ENCODE data around the gene ARVCF. TPM values are rescaled to one million over a fixed set of nuclear protein-coding genes. Genes with fewer than 3 reads are reported as not detected.

The ARVCF gene
- total and polyA plus RNA-seq, 9 of the 15 experiments (the other 6 are each of a cell fraction or from before 2014, with no cell fraction given) = 0.03 to 97.4 (median 15.6) TPM

DNA sequence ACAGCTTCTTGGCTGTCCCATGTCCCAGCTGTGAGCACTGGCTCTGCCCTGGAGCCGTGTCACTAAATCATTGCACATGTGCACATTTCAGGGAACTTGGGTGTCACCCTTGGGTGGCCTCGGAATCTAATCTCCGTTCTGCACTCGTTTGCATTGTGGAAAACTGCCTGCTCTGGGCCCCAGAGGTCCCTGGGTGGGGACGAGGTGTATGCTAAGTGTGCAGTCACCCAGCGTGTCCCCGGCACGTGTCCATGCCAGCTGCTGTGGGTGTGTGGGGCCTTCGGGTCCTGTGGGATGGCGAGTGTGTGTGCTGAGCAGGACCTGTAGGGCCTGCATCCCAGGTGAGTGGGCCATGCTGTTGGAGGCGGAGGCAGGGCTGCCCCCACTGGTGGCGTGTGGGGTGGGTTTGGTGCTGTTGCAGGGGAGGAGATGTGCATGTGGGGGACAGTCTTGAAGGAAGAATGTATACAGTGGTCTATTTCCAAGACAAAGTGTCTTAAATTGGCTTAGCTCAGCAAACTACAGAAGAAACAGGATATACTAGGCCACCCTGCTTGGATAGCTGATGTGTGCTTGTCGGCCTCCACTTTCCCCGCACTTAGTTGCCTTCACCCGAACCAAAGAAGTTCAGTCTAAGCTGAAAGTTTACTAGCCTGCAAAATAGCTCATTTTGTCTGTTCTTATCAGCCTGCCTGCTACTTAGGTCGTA, 18.9 kb upstream of the ARVCF start (continued):
- TF ChIP-seq HSF4 (CRISPR knock-in tag; IDR thresholded peaks at IDR 0.05; ENCODE audit: borderline replicate concordance) (peak; percentile 59; the same call in 1 of the 2 replicates), SIN3A (IDR thresholded peaks at IDR 0.05; ENCODE audit: borderline replicate concordance in 2 of 2, control insufficient read depth in 1 of 2, low read depth in 2 of 2, low read length in 2 of 2) (peak in 1 of 2 experiments; percentile 52; a peak in 2 of 4 replicates), CCAR2 (IDR thresholded peaks at IDR 0.05; ENCODE audit: low read depth, low read length) (no peak), MAFG (tag; conservative IDR thresholded peaks at IDR 0.05) (peak; percentile 51), WHSC1 (IDR thresholded peaks at IDR 0.05; ENCODE audit: low read length) (peak; percentile 100), FOXA1 (IDR thresholded peaks at IDR 0.05; ENCODE audit: borderline replicate concordance) (no peak), ZC3H11A (IDR thresholded peaks at IDR 0.05; ENCODE audit: low read depth, low read length) (no peak), CTBP1 (IDR thresholded peaks at IDR 0.05; ENCODE audit: borderline replicate concordance) (peak; percentile 39; the same call in 1 of the 2 replicates), PHF21A (IDR thresholded peaks at IDR 0.05; ENCODE audit: borderline replicate concordance, low read depth) (peak; percentile 72), TAL1 (IDR thresholded peaks at IDR 0.05) (peak; percentile 68; the same call in 1 of the 2 replicates), FOS (IDR thresholded peaks at IDR 0.05; ENCODE audit: extremely low read depth, insufficient read length) (no peak), CBFA2T2 (conservative IDR thresholded peaks at IDR 0.05) (peak; percentile 77), TBP (optimal IDR thresholded peaks at IDR 0.05; ENCODE audit: low read depth, low read length) (peak; percentile 10), ELF4 (CRISPR knock-in tag; IDR thresholded peaks at IDR 0.05) (0 out of 2 replicates have a peak, but pooled peaks have one; percentile 45), RBM14 (IDR thresholded peaks at IDR 0.05; ENCODE audit: borderline replicate concordance, insufficient read depth, low read depth, low read length) (0 out of 2 replicates have a peak, but pooled peaks have one; percentile 57), MYC (IDR thresholded peaks at IDR 0.05; ENCODE audit: low read depth, low read length) (peak; percentile 59), MYC (CRISPR knock-in tag; IDR thresholded peaks at IDR 0.05; ENCODE audit: borderline replicate concordance, low read depth) (no peak)
- TF ChIP-seq, protein P1, sequence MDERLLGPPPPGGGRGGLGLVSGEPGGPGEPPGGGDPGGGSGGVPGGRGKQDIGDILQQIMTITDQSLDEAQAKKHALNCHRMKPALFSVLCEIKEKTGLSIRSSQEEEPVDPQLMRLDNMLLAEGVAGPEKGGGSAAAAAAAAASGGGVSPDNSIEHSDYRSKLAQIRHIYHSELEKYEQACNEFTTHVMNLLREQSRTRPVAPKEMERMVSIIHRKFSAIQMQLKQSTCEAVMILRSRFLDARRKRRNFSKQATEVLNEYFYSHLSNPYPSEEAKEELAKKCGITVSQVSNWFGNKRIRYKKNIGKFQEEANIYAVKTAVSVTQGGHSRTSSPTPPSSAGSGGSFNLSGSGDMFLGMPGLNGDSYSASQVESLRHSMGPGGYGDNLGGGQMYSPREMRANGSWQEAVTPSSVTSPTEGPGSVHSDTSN (CRISPR knock-in tag; IDR thresholded peaks at IDR 0.05; ENCODE audit: low read depth) = no peak
- TF ChIP-seq, protein P1 (tag; conservative IDR thresholded peaks at IDR 0.05; ENCODE audit: low read depth) = peak; percentile 43; the same call in 1 of the 2 replicates
- TF ChIP-seq, protein P2, sequence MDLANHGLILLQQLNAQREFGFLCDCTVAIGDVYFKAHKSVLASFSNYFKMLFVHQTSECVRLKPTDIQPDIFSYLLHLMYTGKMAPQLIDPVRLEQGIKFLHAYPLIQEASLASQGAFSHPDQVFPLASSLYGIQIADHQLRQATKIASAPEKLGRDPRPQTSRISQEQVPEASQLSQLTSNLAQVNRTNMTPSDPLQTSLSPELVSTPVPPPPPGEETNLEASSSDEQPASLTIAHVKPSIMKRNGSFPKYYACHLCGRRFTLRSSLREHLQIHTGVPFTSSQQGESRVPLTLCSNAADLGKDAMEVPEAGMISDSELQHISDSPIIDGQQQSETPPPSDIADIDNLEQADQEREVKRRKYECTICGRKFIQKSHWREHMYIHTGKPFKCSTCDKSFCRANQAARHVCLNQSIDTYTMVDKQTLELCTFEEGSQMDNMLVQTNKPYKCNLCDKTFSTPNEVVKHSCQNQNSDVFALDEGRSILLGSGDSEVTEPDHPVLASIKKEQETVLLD (IDR thresholded peaks at IDR 0.05) = peak; percentile 76
- TF ChIP-seq, protein P3, sequence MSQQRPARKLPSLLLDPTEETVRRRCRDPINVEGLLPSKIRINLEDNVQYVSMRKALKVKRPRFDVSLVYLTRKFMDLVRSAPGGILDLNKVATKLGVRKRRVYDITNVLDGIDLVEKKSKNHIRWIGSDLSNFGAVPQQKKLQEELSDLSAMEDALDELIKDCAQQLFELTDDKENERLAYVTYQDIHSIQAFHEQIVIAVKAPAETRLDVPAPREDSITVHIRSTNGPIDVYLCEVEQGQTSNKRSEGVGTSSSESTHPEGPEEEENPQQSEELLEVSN (IDR thresholded peaks at IDR 0.05; ENCODE audit: borderline replicate concordance in 1 of 2, extremely low read depth in 1 of 2, insufficient read depth in 1 of 2, insufficient read length in 1 of 2, low read depth in 1 of 2, low read length in 1 of 2, poor library complexity in 1 of 2, severe bottlenecking in 1 of 2) = peak; percentile 31 to 41

All from K562 (cell line).